Gastroesophageal sphincter (tissue), 3 donors: ENCODE results near the gene GALNS.

Experiments
- POLR2AphosphoS5 ChIP-seq: sonication (generic); formaldehyde crosslinking; IDR thresholded peaks from one replicate; pipeline ENCODE4 v1.6.1; 2017; ENCODE audit warnings: antibody characterized with exemption
- TF ChIP-seq, protein P1 (sequence below), 4 experiments: fragments of 200-600 bp in 2 of 4; fragments of 450-650 bp in 2 of 4; sonication (generic) in 1 of 4; IDR thresholded peaks; one replicate each; pipeline ENCODE4 v1.5.1; 2017 to 2019; ENCODE audit warnings: antibody characterized with exemption in 4 of 4, mild to moderate bottlenecking in 2 of 4, moderate library complexity in 2 of 4

DNA sequence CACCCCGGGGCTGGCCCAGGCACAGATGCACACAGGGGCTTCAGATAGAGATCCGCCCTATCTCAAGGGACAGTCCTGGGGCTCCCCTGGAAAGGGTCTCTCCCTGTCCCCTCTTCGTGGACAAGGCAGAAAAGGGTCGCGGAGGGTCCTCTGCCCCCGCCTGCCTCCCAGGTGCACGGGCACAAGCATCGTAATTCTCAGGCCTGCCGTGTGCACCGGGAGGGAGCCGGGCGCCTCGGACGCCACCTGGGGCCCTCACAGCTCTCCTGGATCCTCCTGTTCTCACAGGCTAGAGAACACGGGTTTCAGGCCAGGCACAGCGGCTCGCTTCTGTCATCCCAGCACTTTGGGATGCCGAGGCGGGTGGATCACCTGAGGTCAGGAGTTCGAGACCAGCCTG is 21.6 kb upstream of the GALNS start:
- TF ChIP-seq POLR2AphosphoS5: no peak
- TF ChIP-seq, protein P1, sequence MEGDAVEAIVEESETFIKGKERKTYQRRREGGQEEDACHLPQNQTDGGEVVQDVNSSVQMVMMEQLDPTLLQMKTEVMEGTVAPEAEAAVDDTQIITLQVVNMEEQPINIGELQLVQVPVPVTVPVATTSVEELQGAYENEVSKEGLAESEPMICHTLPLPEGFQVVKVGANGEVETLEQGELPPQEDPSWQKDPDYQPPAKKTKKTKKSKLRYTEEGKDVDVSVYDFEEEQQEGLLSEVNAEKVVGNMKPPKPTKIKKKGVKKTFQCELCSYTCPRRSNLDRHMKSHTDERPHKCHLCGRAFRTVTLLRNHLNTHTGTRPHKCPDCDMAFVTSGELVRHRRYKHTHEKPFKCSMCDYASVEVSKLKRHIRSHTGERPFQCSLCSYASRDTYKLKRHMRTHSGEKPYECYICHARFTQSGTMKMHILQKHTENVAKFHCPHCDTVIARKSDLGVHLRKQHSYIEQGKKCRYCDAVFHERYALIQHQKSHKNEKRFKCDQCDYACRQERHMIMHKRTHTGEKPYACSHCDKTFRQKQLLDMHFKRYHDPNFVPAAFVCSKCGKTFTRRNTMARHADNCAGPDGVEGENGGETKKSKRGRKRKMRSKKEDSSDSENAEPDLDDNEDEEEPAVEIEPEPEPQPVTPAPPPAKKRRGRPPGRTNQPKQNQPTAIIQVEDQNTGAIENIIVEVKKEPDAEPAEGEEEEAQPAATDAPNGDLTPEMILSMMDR (IDR thresholded peaks at IDR 0.05): no peak
